GM21515 (cell line): Measurements from ENCODE around the gene ACTR1A.

Experiments used
- ATAC-seq: cut with Tn5 transposase; IDR thresholded peaks from one replicate; pipeline ENCODE4 v1.9.1; 2021; ENCODE audit not compliant: unreplicated experiment

ACTR1A gene

DNA sequence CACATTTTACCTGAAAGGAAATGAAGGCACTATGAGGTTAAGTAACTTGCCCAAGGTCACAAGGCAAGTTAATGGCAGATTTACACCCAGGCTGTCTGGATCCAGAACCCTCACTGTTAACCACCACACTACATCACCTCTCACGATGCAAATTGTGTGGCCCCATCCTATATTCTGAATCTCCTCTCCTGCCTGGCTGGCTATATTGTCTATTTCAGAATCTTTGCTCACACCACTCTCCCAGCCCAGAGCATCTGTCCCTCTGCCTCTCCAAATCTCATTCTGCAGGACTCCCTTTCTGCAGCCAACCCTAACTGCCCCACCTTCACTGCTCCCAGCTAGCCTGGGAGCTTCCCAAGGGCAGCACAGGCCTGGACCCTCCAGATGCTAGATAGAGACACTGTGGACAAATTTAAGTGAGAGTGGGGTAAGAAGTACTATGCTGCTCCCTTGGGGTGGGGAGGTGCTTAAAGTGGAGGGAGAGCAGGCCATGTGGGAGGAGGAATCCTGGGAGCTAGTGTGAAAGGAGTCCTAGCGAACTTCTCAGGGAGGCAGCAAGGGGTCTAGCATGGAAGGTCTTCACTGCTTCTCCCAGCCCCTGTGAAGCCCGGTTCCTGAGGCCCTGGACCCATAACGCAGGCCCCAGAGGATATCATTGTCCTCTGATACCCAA, 70.9 kb downstream of the ACTR1A start:
- peak; percentile 3 for ATAC-seq

DNA sequence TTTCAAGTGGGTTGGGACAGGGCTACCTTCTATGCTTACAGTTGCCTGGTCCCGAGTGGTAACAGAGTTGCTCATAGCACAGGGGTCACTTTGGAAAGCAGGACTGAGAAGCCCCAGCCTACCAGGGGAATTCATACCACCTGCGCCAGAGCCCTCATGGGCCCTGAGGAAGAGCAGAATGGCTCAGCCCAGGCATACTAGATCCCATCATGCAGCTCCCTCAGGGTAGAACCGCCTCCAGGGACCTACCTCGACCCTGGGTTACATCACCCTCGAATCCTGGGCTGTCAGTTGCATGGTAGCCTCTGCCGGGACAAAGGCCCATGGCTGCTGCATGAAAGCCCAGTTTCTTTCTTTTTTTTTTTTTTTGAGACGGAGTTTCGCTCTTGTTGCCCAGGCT, 73.0 kb downstream of the ACTR1A start:
- no peak for ATAC-seq
